GM19023 (cell line): Measurements from ENCODE around the gene CDRT4.

Source experiments
- ATAC-seq: cut with Tn5 transposase; IDR thresholded peaks from one replicate; pipeline ENCODE4 v1.9.1; 2021; ENCODE audit warnings: mild to moderate bottlenecking, moderate library complexity; ENCODE audit not compliant: unreplicated experiment

The CDRT4 gene

DNA sequence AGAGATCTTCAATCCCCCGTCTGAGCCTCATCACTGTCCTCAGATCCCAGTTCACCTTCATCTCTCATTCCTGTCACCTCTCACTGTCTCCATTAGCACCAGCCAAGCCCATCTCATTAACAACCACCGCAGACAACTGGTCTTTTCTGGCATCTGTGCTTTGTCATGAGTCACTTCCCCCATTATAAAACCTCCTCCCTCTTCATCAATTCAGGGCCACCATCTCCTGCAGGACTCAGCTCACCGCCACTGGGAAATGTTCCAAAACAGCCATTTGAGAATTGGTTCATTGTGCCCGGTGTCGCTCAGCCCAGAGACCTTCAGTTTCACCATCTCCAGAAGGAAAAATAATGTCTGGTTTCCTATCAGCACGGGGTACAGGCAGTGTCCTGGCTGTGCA lies 69.1 kb downstream of the CDRT4 start:
- no peak for ATAC-seq

DNA sequence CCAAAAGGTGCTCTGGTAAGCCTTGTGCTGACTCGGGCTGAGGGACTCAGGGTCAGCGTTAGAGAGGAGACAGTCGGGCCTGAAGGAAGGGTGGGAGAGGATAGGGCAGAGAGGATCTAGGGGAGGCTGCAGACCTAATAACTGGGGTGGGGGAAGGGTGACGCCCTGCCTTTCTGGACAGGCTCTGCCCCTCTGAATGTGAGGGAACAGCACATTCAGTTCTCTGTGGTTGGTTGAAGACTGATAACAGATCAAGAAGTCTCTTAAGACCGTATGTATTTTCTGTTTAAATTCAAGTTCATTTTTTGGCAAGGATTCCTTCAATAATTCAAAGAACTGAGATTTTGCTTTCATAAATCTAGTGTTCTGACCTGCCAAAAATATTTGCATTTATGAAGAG lies 69.8 kb downstream of the CDRT4 start:
- ATAC-seq, result no peak

DNA sequence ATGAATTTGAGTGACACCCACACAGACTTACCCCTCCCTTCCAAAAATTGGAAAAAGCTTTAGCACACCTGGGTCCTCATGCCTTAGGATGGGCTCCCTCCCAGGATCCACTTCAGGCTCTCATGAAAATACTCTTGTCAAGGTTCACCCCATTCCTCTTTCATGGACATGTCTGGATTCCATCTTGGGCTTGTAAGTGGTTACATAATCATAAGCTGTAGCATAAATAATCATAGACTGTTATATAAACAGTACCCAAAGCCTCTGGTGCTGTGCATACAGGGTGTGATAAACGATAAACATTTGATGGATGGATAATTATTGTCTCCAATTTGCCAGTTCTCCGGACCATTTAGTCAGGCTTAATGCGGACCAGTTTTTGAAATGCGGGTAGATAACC lies 72.3 kb downstream of the CDRT4 start:
- ATAC-seq, result no peak

DNA sequence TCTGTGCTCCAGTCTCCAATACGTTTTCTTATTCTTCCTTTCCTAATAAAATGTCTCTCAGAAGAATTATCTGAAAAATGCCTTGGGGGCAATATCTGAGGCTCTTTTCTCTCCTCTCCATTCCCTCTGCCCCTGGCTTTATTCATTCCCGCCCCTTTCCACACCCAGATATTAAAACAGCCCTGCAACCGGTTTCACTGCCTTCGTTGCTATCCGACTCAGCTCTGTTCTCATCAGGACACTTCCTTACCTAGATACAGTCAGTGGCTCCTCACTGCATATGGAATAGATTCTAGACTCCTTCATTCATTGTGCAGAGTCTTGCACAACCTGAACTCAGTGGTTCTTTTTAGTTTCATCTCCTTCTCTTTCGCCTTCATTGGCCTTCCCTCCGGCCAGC lies 74.0 kb downstream of the CDRT4 start:
- no peak for ATAC-seq

DNA sequence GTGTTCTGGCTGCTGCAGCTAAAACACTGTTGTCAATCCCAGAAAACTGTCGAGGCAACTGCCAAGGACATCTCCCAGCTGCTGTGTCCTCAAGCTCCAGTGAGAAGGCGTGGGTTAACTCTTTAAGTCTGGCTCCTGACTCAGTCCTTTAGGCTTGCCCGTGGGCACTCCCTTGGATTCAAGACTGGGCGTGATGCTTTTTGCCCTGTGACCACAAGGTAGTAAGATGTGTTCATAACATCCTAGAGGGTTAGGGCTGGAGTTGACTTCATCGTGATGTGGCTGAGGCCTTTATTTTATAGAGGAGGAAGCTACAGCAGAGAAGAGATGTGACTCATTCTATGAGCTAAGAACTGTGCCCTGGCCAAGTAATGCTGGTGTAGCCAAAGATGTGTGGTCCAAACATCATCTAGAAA lies 75.1 kb downstream of the CDRT4 start:
- no peak for ATAC-seq

DNA sequence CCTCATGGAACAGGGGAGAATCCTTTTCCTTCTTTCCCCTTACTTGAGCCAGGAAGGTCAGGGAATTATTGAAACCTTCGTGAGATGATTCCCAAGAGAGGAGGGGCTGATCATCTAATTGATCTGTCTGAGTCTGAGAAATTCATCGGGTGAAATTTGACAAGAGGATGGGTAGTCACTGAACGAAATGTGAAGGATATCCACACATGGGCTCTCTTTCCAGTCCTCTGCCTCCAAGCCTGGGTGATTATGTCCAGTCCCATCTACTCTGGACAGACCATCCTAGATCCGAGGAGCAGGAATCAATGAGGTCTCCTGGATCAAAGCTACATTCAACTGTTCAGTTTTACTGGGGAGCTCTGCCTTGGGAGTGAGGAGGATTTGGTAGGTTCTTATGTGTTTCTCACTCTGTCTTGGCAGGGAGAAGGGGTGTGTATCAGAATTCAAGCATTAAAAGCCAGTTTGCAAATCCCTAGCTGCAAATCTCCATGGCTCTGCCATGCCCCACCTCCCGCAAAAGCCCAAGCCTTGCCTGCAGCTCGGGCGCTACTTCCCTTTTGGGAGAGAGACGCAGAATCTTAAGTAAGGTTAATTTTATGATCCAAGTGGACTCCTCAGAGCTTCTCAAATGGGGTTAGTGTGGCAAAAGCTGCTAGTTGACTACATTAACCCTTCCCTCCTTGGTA lies 78.9 kb downstream of the CDRT4 start:
- no peak for ATAC-seq

DNA sequence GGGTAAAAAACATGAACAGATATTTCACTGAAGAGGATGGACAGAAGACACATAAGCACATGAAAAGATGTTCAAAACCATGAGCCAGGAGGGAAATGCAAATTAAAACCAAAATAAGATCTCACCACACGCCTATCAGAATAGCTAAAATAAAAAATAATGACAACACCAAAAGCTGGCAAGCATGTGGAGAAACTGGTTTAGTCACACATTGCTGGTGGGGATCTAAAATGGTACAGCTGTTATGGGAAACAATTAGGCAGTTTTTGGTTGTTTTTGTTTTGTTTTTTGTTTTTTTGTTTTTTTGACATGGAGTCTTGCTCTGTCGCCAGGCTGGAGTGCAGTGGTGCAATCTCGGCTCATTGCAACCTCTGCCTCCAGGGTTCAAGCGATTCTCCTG lies 81.3 kb downstream of the CDRT4 start:
- ATAC-seq, result no peak
